ENCODE results near the gene DECR2. TPM values are rescaled to one million over a fixed set of nuclear protein-coding genes. Genes with fewer than 3 reads are reported as not detected.
"Not testable (repeated sequence)": the region's sequence is repeated elsewhere in the genome, so short reads cannot be mapped to it uniquely, and the experiment has no call there.

DECR2 gene
- total RNA-seq, 2 experiments from 2014 or later, result 8.0 to 14.4 TPM

- Histone ChIP-seq H3K4me2 (ENCODE audit: low read length) (no peak overlapping the region), H3K4me3 (ENCODE audit: low read depth, low read length, poor library complexity, severe bottlenecking) (no peak overlapping the region), H3K27ac (ENCODE audit: low read depth, low read length, poor library complexity, severe bottlenecking) (no peak overlapping the region), H2AFZ (ENCODE audit: low read length) (no peak overlapping the region), H3K4me1 (ENCODE audit: insufficient read depth, low read length, poor library complexity, severe bottlenecking) (no peaks in the 10 kb centered on the region), H3K9me3 (ENCODE audit: low read length) (no peaks in the 10 kb centered on the region), H3K79me2 (ENCODE audit: insufficient read depth, low read depth, low read length) (no peaks in the 10 kb centered on the region), H3K9me2 (ENCODE audit: insufficient read depth, low read length) (no peaks in the 10 kb centered on the region), H4K20me1 (ENCODE audit: insufficient read depth, low read length) (no peaks in the 10 kb centered on the region), H3K36me3 (ENCODE audit: insufficient read depth, low read length) (no peaks in the 10 kb centered on the region)
- ChIA-PET POLR2A (no interaction called here), CTCF (ENCODE audit: unreplicated experiment) (no interaction called here)
- TF ChIP-seq EZH2phosphoT487 (IDR thresholded peaks at IDR 0.05; ENCODE audit: borderline replicate concordance, low read depth, low read length) (no peak), CTCF (conservative IDR thresholded peaks at IDR 0.05; ENCODE audit: low read length) (no peak)
- no TSS peak for BruUV-seq (replicated peaks)
- DNase-seq (ENCODE audit: low spot score), result no peak
- intact Hi-C loops (cut with micrococcal nuclease; ENCODE audit: unreplicated experiment), result no loop called here
Observed at GRCh38 chr16:414395-415169, 12.9 kb downstream of the DECR2 start.

- DNase-seq (ENCODE audit: low spot score); H3K4me3 ChIP-seq (ENCODE audit: low read depth, low read length, poor library complexity, severe bottlenecking); H2AFZ ChIP-seq (ENCODE audit: low read length); BruUV-seq (replicated peaks); CTCF ChIA-PET (ENCODE audit: unreplicated experiment); H3K4me1 ChIP-seq (ENCODE audit: insufficient read depth, low read length, poor library complexity, severe bottlenecking); H4K20me1 ChIP-seq (ENCODE audit: insufficient read depth, low read length); intact Hi-C loops (cut with micrococcal nuclease; ENCODE audit: unreplicated experiment); H3K4me2 ChIP-seq (ENCODE audit: low read length); H3K79me2 ChIP-seq (ENCODE audit: insufficient read depth, low read depth, low read length); POLR2A ChIA-PET; H3K9me2 ChIP-seq (ENCODE audit: insufficient read depth, low read length); H3K36me3 ChIP-seq (ENCODE audit: insufficient read depth, low read length); H3K27ac ChIP-seq (ENCODE audit: low read depth, low read length, poor library complexity, severe bottlenecking); H3K9me3 ChIP-seq (ENCODE audit: low read length): not testable (repeated sequence)
Observed at GRCh38 chr16:415170-415498, 13.4 kb downstream of the DECR2 start.

- Histone ChIP-seq H3K79me2 (ENCODE audit: insufficient read depth, low read depth, low read length) (peaks cover 10% of the 10 kb centered on the region; the same call in 1 of the 2 replicates), H3K4me1 (ENCODE audit: insufficient read depth, low read length, poor library complexity, severe bottlenecking) (peaks cover 14% of the 10 kb centered on the region)
- H3K9me3 ChIP-seq (ENCODE audit: low read length); H3K4me2 ChIP-seq (ENCODE audit: low read length); H3K9me2 ChIP-seq (ENCODE audit: insufficient read depth, low read length); H2AFZ ChIP-seq (ENCODE audit: low read length); H3K4me3 ChIP-seq (ENCODE audit: low read depth, low read length, poor library complexity, severe bottlenecking); H4K20me1 ChIP-seq (ENCODE audit: insufficient read depth, low read length); POLR2A ChIA-PET; BruUV-seq (replicated peaks); intact Hi-C loops (cut with micrococcal nuclease; ENCODE audit: unreplicated experiment); H3K27ac ChIP-seq (ENCODE audit: low read depth, low read length, poor library complexity, severe bottlenecking); H3K36me3 ChIP-seq (ENCODE audit: insufficient read depth, low read length); CTCF ChIA-PET (ENCODE audit: unreplicated experiment); DNase-seq (ENCODE audit: low spot score): not testable (repeated sequence)
Observed at GRCh38 chr16:422179-422578, 20.5 kb downstream of the DECR2 start.

All from OCI-LY7 (cell line).